HUES48 (cell line): Measurements from ENCODE around the gene CYP17A1.
"Not testable (repeated sequence)": the region's sequence is repeated elsewhere in the genome, so short reads cannot be mapped to it uniquely, and the experiment has no call there.

Experiments used
- H3K27ac ChIP-seq: one replicate; pipeline ENCODE4 v1.7.0; 2013; ENCODE audit warnings: low read depth, low read length, inconsistent platforms
- H3K27me3 ChIP-seq: 2 replicates; pipeline ENCODE4 v1.6.1; 2013; ENCODE audit warnings: mild to moderate bottlenecking, low read length; ENCODE audit not compliant: control insufficient read depth, insufficient read depth
- H3K36me3 ChIP-seq: 2 replicates; pipeline ENCODE4 v1.6.1; 2013; ENCODE audit warnings: low read length; ENCODE audit not compliant: control insufficient read depth, insufficient read depth
- H3K4me1 ChIP-seq: 2 replicates; pipeline ENCODE4 v1.6.1; 2013; ENCODE audit warnings: mild to moderate bottlenecking, low read length; ENCODE audit not compliant: control insufficient read depth, insufficient read depth
- H3K4me3 ChIP-seq: 2 replicates; pipeline ENCODE4 v1.5.1; 2013; ENCODE audit warnings: mild to moderate bottlenecking, low read depth, low read length
- H3K9ac ChIP-seq: 2 replicates; pipeline ENCODE4 v1.6.1; 2013; ENCODE audit warnings: mild to moderate bottlenecking, low read depth, low read length, moderate library complexity
- H3K9me3 ChIP-seq: 2 replicates; pipeline ENCODE4 v1.6.1; 2013; ENCODE audit warnings: low read length; ENCODE audit not compliant: control insufficient read depth, insufficient read depth

CYP17A1 gene

DNA sequence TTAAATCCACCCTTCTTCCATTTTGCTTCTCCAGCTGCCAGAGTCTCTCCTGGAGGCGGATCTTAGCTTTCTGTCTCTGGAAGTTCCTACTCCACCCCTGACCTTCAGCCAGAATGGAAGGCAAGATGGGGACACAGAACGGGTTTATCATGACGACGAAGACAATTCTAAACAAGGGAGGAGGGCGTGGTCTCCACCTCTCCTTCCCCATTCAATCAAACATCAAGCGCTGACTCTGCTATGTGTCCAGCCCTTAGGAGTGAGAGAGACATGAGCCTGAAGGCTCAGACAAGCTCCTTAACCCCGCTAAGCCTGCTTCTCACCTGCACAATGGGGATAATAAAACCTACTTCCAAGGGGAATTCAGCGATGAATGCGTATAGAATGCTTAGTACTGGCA, 3.1 kb downstream of the CYP17A1 start:
- H3K27me3 ChIP-seq = no peaks in the 10 kb centered on the region
- H3K9ac ChIP-seq = no peak overlapping the region
- H3K36me3 ChIP-seq = no peaks in the 10 kb centered on the region
- H3K4me3 ChIP-seq = no peak overlapping the region
- H3K27ac ChIP-seq = no peak overlapping the region
- no peaks in the 10 kb centered on the region for H3K9me3 ChIP-seq
- H3K4me1 ChIP-seq = no peaks in the 10 kb centered on the region

DNA sequence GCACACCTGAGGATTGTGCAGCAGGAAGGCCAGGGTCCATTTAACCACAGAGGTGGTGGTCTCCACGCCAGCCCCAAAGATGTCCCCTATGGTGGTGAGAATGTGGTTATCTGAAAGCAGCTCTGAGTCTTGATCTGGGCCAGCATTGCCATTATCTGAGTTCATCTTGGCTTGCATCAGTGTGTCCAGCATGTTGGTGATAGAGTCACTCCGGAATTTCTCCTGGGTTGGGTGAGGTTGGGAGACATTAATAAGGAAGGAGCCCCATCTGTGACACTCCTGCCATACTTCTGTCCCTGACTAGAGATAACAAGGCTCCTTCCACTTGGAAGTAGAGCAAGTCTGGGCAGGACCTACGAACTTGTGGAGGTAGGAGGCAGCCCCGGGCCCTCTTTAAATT, 4.2 kb downstream of the CYP17A1 start:
- H3K36me3 ChIP-seq = no peaks in the 10 kb centered on the region
- H3K27ac ChIP-seq = no peak overlapping the region
- H3K9me3 ChIP-seq = no peaks in the 10 kb centered on the region
- H3K4me1 ChIP-seq = no peaks in the 10 kb centered on the region
- H3K27me3 ChIP-seq = no peaks in the 10 kb centered on the region
- H3K4me3 ChIP-seq = no peak overlapping the region
- no peak overlapping the region for H3K9ac ChIP-seq

DNA sequence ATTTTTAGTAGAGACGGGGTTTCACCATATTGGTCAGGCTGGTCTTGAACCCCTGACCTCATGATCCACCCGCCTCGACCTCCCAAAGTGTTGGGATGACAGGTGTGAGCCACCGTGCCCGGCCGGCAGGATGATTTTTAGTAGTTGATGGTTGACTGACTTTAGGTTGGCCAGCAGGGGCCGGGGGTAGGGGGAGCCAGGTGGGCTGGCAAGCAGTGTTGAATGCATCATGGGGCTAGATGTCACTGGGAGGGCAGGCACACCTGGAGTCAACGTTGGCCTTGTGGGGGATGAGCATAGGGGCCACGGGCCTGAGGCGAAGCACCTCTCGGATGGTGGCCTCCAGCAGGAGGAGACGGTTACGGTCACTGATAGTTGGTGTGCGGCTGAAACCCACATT, 5.0 kb downstream of the CYP17A1 start:
- no peaks in the 10 kb centered on the region for H3K9me3 ChIP-seq
- no peaks in the 10 kb centered on the region for H3K4me1 ChIP-seq
- H3K4me3 ChIP-seq = no peak overlapping the region
- H3K36me3 ChIP-seq = no peaks in the 10 kb centered on the region
- H3K27me3 ChIP-seq = no peaks in the 10 kb centered on the region
- no peak overlapping the region for H3K27ac ChIP-seq
- no peak overlapping the region for H3K9ac ChIP-seq

DNA sequence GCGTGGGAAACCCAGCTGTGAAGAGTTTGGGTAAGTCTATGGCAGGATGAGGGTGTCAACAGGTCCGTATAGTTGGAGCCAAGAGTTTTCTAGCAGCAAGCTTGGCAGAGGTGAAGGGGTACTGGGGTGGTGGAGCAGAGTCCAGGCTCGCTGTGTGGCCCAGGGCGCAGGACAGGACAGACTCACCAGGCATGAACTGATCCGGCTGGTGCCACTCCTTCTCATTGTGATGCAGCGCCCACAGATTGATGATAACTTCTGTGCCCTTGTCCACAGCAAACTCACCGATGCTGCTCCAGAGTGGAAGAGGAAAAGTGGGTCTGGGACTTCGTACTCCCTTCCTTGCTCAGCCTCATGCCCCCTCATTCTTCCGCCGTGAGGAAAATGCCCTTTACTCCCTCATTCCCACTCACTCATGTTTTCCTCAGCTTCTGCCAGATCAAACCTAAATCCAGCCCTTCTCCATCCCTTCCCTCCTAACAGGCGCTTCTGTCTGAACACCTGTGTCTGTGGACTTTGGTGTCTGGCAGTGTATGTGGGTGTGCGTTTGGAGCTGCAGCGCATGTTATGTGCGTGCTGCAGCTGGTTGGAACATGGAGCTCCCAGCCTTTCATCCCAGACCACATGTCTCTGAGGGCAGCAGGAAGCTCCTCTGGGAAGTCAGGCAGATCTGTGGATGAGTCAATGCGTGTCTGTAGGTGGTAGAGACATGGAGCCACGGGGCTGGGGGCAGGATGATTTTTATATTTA, 5.7 kb downstream of the CYP17A1 start:
- no peaks in the 10 kb centered on the region for H3K36me3 ChIP-seq
- no peak overlapping the region for H3K9ac ChIP-seq
- no peaks in the 10 kb centered on the region for H3K4me1 ChIP-seq
- H3K27me3 ChIP-seq = no peaks in the 10 kb centered on the region
- no peak overlapping the region for H3K4me3 ChIP-seq
- no peak overlapping the region for H3K27ac ChIP-seq
- H3K9me3 ChIP-seq = no peaks in the 10 kb centered on the region

DNA sequence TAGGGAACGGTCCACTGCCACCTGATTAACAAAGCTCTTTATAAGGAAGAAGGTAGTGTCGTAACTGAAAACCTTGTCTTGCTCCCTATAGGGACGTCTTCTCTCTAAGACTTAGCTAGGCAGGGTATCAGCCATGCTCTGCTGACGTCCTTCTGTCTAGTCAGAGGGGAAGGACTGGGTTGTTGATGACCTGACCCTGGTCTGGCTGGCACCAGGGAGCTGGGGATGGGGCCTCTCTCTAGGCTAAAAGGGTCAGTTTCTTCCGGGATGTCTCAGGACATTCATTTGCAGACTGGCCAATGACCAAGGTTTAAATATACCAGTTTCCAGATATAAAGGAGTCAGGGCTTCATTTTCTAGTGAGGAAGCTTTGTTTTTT, 9.6 kb downstream of the CYP17A1 start:
- Histone ChIP-seq H3K27ac (no peak overlapping the region), H3K27me3 (no peaks in the 10 kb centered on the region), H3K9ac (no peak overlapping the region), H3K4me1 (no peaks in the 10 kb centered on the region), H3K36me3 (no peaks in the 10 kb centered on the region), H3K4me3 (no peak overlapping the region), H3K9me3 (no peaks in the 10 kb centered on the region)

DNA sequence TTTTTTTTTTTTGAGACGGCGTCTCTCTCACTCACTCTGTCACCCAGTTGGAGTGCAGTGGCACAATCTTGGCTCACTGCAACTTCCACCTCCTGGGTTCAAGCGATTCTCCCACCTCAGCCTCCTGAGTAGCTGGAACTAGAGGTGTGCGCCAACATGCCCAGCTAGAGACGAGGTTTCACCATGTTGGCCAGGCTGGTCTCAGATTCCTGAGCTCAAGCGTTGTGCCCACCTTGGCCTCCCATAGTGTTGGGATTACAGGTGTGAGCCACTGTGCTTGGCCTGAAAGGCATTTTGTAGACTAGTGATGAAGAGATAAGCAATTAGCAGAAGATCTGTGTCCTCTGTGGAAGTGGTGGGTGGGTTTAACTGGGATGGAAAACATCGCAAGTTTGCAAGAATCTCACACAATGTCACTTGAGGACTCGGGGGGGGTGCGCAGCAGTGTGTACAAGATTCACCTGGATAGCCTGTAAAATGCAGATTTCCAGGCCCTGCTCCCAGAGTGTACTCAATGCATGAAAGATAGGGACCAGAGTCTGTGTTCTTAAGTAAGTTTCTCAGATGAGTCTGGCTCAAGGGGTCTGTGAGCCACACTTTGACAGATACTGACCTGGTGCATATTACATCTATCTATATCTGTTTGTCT, 10.9 kb downstream of the CYP17A1 start:
- H3K9me3 ChIP-seq = no peaks in the 10 kb centered on the region
- H3K36me3 ChIP-seq = no peaks in the 10 kb centered on the region
- H3K4me1 ChIP-seq = no peaks in the 10 kb centered on the region
- no peak overlapping the region for H3K27ac ChIP-seq
- H3K27me3 ChIP-seq = no peaks in the 10 kb centered on the region
- no peak overlapping the region for H3K4me3 ChIP-seq
- no peak overlapping the region for H3K9ac ChIP-seq

DNA sequence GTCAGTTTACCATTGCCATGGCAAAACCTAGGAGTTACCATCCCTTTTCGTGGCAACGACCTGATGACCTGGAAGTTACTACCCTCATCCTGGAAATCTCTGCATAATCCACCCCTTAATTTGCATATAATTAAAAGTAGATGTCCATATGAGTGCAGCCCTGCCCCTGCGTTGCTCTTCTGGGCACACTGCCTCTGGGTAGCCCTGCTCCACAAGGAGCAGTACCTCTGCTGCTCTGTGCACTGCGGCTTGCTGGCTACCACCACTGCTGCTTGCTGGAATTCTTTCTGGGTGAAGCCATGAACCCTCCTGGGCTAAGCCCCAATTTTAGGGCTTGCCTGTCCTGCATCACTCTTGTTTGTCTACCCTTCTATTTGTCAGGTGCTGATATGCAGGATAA, 12.5 kb downstream of the CYP17A1 start:
- H3K9me3 ChIP-seq = no peaks in the 10 kb centered on the region
- H3K36me3 ChIP-seq = no peaks in the 10 kb centered on the region
- H3K4me3 ChIP-seq = no peak overlapping the region
- H3K4me1 ChIP-seq = no peaks in the 10 kb centered on the region
- no peak overlapping the region for H3K9ac ChIP-seq
- no peaks in the 10 kb centered on the region for H3K27me3 ChIP-seq
- H3K27ac ChIP-seq = no peak overlapping the region

DNA sequence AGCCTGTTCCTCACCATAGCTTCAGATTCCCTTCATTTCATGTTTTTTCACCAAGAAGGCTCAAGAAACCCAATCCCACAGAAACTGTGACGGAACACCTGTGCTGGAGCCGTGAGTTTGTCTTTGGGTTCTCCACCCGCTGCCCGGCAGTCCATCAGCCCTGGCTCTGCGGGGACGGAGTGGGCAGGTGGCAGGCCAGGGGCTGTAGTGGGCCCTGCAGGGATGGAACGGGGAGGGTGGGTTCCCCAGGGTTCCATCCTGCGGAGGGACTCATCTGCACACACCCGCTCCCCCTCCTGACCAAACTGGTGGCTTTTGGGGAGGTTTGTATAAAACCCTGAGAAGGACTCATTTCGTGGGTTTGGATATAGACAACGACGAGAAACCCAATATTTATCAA, 15.0 kb downstream of the CYP17A1 start:
- Histone ChIP-seq H3K4me1 (no peaks in the 10 kb centered on the region), H3K27me3 (no peaks in the 10 kb centered on the region), H3K27ac (no peak overlapping the region)

DNA sequence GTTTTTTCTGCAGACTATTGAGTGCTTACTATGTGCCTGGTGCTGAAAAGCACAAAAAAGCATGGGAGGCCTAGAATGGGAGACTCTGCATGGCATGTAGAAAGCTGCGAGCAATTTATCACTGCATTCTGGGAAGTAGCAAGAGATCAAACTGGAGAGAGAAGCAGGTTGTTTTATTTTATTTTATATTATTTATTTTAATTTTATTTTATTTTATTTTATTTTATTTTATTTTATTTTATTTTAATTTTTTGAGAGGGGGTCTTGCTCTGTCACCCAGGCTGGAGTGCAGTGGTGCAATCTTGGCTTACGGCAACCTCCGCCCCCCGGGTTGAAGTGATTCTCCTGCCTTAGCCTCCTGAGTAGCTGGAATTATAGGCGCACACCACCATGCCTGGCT, 17.2 kb downstream of the CYP17A1 start:
- peaks cover 14% of the 10 kb centered on the region for H3K4me1 ChIP-seq

More for the DNA sequence above, 15.0 kb downstream of the CYP17A1 start:
- Histone ChIP-seq H3K9ac (no peak overlapping the region), H3K36me3 (no peaks in the 10 kb centered on the region), H3K9me3 (no peaks in the 10 kb centered on the region), H3K4me3 (no peak overlapping the region)

DNA sequence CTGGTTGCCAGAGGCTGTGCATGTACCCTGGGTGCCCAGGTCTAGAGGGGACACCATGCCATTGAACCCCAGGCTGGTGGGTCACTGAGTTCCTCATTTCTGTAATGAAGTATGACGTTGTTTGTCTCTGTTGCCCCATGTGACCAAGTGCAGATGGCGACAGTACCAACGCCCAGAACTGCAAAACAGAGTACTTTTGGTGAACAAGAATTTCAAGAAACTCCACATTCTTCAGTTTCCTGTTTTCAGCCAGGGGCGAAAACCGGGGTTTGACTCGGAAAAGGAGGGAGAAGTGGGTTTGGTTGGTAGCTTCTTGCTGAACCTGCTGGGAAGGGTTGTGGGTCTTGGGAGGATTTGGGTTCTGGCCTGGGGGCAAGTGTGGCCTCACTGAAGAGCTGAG, 18.2 kb downstream of the CYP17A1 start:
- Histone ChIP-seq H3K27me3 (no peaks in the 10 kb centered on the region), H3K4me1 (peaks cover 14% of the 10 kb centered on the region), H3K27ac (no peak overlapping the region), H3K36me3 (0 out of 2 replicates have a peak, but pooled peaks cover 2% of the 10 kb centered on the region), H3K9ac (no peak overlapping the region), H3K4me3 (no peak overlapping the region), H3K9me3 (no peaks in the 10 kb centered on the region)

More for the DNA sequence above, 17.2 kb downstream of the CYP17A1 start:
- not testable (repeated sequence) for H3K27ac ChIP-seq, H3K4me3 ChIP-seq, H3K36me3 ChIP-seq, H3K9ac ChIP-seq, H3K27me3 ChIP-seq, H3K9me3 ChIP-seq

DNA sequence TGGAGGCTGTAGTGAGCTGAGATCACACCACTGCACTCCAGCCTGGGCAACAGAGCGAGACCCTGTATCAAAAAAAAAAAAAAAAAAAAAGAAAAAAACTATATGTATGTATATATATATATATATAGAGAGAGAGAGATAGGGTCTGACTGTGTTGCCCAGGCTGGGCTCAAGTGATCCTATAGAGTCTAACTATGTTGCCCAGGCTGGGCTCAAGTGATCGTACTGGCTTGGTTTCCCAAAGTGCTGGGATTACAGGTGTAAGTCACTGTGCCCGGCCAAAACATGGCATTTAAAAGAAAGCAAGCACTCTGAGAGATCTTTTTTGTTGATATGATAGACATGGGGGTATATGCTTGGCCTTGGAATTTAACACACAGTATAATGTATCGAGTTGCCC, 20.0 kb downstream of the CYP17A1 start:
- Histone ChIP-seq H3K4me1 (peaks cover 14% of the 10 kb centered on the region), H3K27ac (no peak overlapping the region), H3K27me3 (no peaks in the 10 kb centered on the region)

More for the DNA sequence above, 20.0 kb downstream of the CYP17A1 start:
- no peak overlapping the region for H3K4me3 ChIP-seq
- H3K36me3 ChIP-seq = peaks cover 15% of the 10 kb centered on the region
- H3K9me3 ChIP-seq = no peaks in the 10 kb centered on the region
- H3K9ac ChIP-seq = no peak overlapping the region
